Transverse colon (tissue), 4 donors: ENCODE results near the gene FANCI. TPM values are rescaled to one million over a fixed set of nuclear protein-coding genes. Genes with fewer than 3 reads are reported as not detected.
"Not testable (repeated sequence)": the region's sequence is repeated elsewhere in the genome, so short reads cannot be mapped to it uniquely, and the experiment has no call there.

Experiments used
- DNase-seq: peaks from one replicate; pipeline ENCODE4 v3.0.0-alpha.2; 2019
- H3K27ac ChIP-seq, 4 donors: fragments of 200-600 bp; sonication (generic); 2 replicates each; pipeline ENCODE4 v1.5.1; 2016 to 2018; ENCODE audit warnings: inconsistent platforms in 4 of 4
- H3K27me3 ChIP-seq: fragments of 200-600 bp; sonication (generic); 2 replicates; pipeline ENCODE4 v1.5.1; 2017; ENCODE audit warnings: inconsistent platforms
- H3K36me3 ChIP-seq, 4 donors: fragments of 200-600 bp; sonication (generic); 2 replicates each; pipeline ENCODE4 v1.5.1; 2017 to 2019; ENCODE audit warnings: inconsistent platforms in 4 of 4
- H3K4me1 ChIP-seq, 4 donors: fragments of 200-600 bp; sonication (generic); 2 replicates each; pipeline ENCODE4 v1.5.1; 2017 to 2020; ENCODE audit warnings: inconsistent platforms in 4 of 4
- H3K4me3 ChIP-seq, 4 donors: fragments of 200-600 bp; sonication (generic); 1 replicate in 1 of 4; 2 replicates in 3 of 4; pipeline versions ENCODE4 v1.5.1 to v1.6.1; 2017 to 2019; ENCODE audit warnings: inconsistent platforms in 4 of 4
- H3K9me3 ChIP-seq, 2 donors: fragments of 200-600 bp; sonication (generic); 2 replicates each; pipeline ENCODE4 v1.5.1; 2017 to 2019; ENCODE audit warnings: inconsistent platforms in 2 of 2
- EP300 ChIP-seq: sonication (generic); formaldehyde crosslinking; IDR thresholded peaks from one replicate; pipeline ENCODE4 v1.6.1; 2017; ENCODE audit warnings: antibody characterized with exemption, low read depth
- POLR2A ChIP-seq: fragments of 450-650 bp; IDR thresholded peaks from one replicate; pipeline ENCODE4 v1.6.1; 2016; ENCODE audit warnings: antibody characterized with exemption, mild to moderate bottlenecking, moderate library complexity
- POLR2AphosphoS5 ChIP-seq, 3 donors: sonication (generic); formaldehyde crosslinking; IDR thresholded peaks; one replicate each; pipeline ENCODE4 v1.6.1; 2016; ENCODE audit warnings: antibody characterized with exemption in 3 of 3
- WGBS, 2 donors: methylation state at CpG; one replicate each; pipeline ENCODE4 v1.1.5; 2018; ENCODE audit warnings: low coverage in 1 of 2; 5-methylcytosine and 5-hydroxymethylcytosine counted together
- in situ Hi-C, 4 donors: fragments of 200-750 bp; cut with MboI; loops; one replicate each; pipeline versions ENCODE4 v1.15.0 to v1.15.1; 2017; ENCODE audit warnings: low sequenced_read_pairs in 3 of 4, low pct_ligation_motif_present in 1 of 4, low pct_unique_long_range_greater_than_20kb in 1 of 4
- intact Hi-C: fragments of 100-400 bp; cut with DNase I; formaldehyde crosslinking; loops from one replicate; pipeline ENCODE4 v1.15.1; 2023; ENCODE audit warnings: low total_unique reads
- total RNA-seq, 4 donors: library from RNA; depleted of rRNA; stranded (reverse); fragments of >200 nt; gene quantifications; one replicate each; pipeline ENCODE4 v1.1.0, GENCODE V29; 2016
- TF ChIP-seq, protein P1 (sequence below), 5 experiments: fragments of 200-600 bp in 3 of 5; fragments of 450-650 bp in 2 of 5; sonication (generic) in 3 of 5; IDR thresholded peaks; 1 replicate in 2 of 5; 2 replicates in 3 of 5; pipeline ENCODE4 v1.5.1; 2016 to 2017; ENCODE audit warnings: antibody characterized with exemption in 5 of 5, inconsistent platforms in 3 of 5, mild to moderate bottlenecking in 2 of 5, moderate library complexity in 1 of 5

The FANCI gene
- total RNA-seq, 4 donors from 2014 or later = 3.7 to 10.3 (median 4.5) TPM

DNA sequence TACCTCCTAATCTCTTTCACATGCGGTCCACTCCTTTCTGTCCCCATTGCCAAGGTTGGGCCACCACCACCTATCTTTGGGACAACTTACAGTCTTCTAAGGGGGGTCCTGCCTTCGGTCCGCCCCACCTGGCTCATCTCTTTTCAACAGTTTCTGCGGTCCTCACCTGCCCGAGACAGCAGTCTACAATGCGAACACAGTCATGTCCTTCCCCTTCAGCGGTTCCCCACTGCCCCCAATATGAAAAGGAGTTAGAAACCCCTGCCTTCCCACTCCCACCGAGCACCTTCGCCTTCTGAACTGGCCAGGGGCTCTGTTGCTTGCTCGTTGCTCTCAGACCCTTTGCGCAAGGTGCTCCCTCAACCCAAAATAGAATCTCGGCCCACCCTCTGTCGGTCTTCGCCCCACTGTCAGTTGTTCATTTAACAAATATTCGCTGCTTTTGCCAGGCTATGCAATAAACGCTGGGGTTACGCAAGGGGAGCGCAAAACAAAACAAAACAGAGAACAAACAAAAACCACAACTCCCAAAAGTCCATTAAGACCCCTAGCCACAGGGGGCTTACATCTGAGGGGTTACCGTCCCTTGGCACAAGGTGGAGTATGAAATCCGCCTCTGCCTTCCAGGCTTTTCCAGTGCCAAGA lies 611 bp upstream of the FANCI start:
- Histone ChIP-seq H3K27ac (peak overlapping the region; percentile 50 to 64 (median 64)), H3K4me1 (peaks cover 8 to 16% (median 11%) of the 10 kb centered on the region in 4 donors), H3K27me3 (no peaks in the 10 kb centered on the region), H3K36me3 (no peaks in the 10 kb centered on the region), H3K9me3 (no peaks in the 10 kb centered on the region), H3K4me3 (peak overlapping the region; percentile 38 to 86 (median 72))
- in situ Hi-C loops = no loop called here
- DNase-seq = peak; percentile 19
- 47 to 53% methylated on average over 7 to 20 of the region's 20 CpGs for WGBS, 2 donors
- intact Hi-C loops = no loop called here
- TF ChIP-seq POLR2AphosphoS5 (IDR thresholded peaks at IDR 0.05) = no peak
- TF ChIP-seq POLR2A = no peak
- TF ChIP-seq, protein P1, sequence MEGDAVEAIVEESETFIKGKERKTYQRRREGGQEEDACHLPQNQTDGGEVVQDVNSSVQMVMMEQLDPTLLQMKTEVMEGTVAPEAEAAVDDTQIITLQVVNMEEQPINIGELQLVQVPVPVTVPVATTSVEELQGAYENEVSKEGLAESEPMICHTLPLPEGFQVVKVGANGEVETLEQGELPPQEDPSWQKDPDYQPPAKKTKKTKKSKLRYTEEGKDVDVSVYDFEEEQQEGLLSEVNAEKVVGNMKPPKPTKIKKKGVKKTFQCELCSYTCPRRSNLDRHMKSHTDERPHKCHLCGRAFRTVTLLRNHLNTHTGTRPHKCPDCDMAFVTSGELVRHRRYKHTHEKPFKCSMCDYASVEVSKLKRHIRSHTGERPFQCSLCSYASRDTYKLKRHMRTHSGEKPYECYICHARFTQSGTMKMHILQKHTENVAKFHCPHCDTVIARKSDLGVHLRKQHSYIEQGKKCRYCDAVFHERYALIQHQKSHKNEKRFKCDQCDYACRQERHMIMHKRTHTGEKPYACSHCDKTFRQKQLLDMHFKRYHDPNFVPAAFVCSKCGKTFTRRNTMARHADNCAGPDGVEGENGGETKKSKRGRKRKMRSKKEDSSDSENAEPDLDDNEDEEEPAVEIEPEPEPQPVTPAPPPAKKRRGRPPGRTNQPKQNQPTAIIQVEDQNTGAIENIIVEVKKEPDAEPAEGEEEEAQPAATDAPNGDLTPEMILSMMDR (IDR thresholded peaks at IDR 0.05) = no peak
- TF ChIP-seq EP300 = no peak

DNA sequence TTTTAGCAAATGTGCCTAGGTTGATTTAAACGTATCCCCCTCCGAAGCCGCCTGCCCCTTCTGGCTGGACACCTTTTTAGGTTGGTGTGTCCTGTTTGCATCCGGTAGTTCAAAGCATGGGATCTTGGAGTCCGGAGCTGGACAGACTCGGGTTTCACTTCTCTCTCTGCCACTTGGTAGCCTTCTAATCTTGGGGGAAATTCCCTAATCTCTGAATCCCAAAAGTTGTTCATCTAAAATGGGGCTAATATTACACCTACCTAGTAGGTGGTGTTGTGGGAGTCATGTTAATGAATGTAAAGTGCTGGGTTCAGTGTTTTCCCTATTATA lies 760 bp downstream of the FANCI start:
- in situ Hi-C loops = no loop called here
- H3K4me3 ChIP-seq = peak overlapping the region in 3 of 4 donors; percentile 63 to 86 (median 80)
- intact Hi-C loops = no loop called here
- H3K36me3 ChIP-seq = no peaks in the 10 kb centered on the region
- WGBS, 2 donors = 0 to 1% methylated on average over 2 to 6 of the region's 6 CpGs
- peaks cover 8 to 16% (median 11%) of the 10 kb centered on the region in 4 donors for H3K4me1 ChIP-seq
- H3K27me3 ChIP-seq = no peaks in the 10 kb centered on the region
- H3K9me3 ChIP-seq = no peaks in the 10 kb centered on the region
- H3K27ac ChIP-seq = peak overlapping the region in 3 of 4 donors; percentile 50 to 64 (median 63)
- no peak for DNase-seq
- TF ChIP-seq POLR2AphosphoS5 (IDR thresholded peaks at IDR 0.05) (no peak), EP300 (no peak), POLR2A (no peak)
- TF ChIP-seq, protein P1 (IDR thresholded peaks at IDR 0.05) = no peak

DNA sequence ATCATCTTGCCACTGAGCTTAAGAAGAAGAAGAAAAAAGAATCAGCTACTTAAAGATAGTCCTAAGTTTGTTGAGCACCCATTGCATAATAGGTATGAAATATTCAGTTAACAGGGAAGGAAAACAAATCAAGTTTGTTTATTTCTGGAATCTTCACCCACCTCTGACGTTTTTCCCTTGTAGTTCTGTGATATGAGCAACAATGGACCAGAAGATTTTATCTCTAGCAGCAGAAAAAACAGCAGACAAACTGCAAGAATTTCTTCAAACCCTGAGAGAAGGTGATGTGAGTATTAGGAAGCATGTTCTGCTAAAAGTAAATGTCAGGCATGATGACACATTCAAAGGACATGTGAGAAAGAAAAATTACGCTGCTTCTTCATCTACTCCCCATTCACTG lies 3.7 kb downstream of the FANCI start:
- Histone ChIP-seq H3K4me1 (peaks cover 8 to 16% (median 11%) of the 10 kb centered on the region in 4 donors), H3K36me3 (no peaks in the 10 kb centered on the region), H3K27ac (no peak overlapping the region), H3K27me3 (no peaks in the 10 kb centered on the region), H3K4me3 (no peak overlapping the region), H3K9me3 (no peaks in the 10 kb centered on the region)
- TF ChIP-seq POLR2AphosphoS5 (IDR thresholded peaks at IDR 0.05) (no peak), EP300 (no peak), POLR2A (no peak)
- TF ChIP-seq, protein P1 (IDR thresholded peaks at IDR 0.05) = no peak
- 58 to 84% methylated on average over 2 of the region's 2 CpGs for WGBS, 2 donors
- in situ Hi-C loops (no loop called here), intact Hi-C loops (no loop called here)
- DNase-seq = no peak

DNA sequence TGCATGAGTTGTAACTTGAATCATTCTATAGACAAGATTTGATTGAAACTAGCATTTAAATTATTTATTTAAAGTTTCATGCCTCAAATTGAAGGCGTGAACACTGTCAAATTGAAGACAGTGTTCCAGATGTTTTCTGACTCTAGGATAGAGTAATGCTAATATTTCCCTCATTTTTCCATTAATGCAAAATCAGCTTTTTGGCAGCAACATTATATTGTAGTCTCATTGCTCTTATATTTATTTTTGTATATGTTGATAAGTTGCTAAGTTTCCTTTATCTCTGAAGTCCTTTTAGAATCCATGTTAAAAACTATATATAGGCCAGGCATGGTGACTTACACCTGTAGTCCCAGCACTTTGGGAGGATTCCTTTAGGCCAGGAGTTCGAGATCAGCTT lies 4.8 kb downstream of the FANCI start:
- in situ Hi-C loops = no loop called here
- Histone ChIP-seq H3K9me3 (no peaks in the 10 kb centered on the region), H3K27ac (no peak overlapping the region), H3K4me3 (no peak overlapping the region), H3K27me3 (no peaks in the 10 kb centered on the region), H3K36me3 (no peaks in the 10 kb centered on the region), H3K4me1 (peaks cover 8 to 10% (median 9%) of the 10 kb centered on the region in 4 donors)
- no peak for TF ChIP-seq POLR2A
- TF ChIP-seq, protein P1 (IDR thresholded peaks at IDR 0.05) = no peak
- TF ChIP-seq POLR2AphosphoS5 (IDR thresholded peaks at IDR 0.05) = no peak
- no peak for TF ChIP-seq EP300
- DNase-seq = no peak
- WGBS, 2 donors = 96 to 100% methylated on average over 1 to 2 of the region's 2 CpGs
- intact Hi-C loops = no loop called here

DNA sequence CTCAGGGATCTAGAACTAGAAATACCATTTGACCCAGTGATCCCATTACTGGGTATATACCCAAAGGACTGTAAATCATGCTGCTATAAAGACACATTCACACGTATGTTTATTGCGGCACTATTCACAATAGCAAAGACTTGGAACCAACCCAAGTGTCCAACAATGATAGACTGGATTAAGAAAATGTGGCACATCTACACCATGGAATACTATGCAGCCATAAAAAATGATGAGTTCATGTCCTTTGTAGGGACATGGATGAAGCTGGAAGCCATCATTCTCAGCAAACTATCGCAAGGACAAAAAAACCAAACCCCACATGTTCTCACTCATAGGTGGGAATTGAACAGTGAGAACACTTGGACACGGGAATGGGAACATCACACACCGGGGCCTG lies 6.4 kb downstream of the FANCI start:
- H3K36me3 ChIP-seq, in situ Hi-C loops, H3K4me1 ChIP-seq, H3K4me3 ChIP-seq, H3K9me3 ChIP-seq, intact Hi-C loops, H3K27me3 ChIP-seq, H3K27ac ChIP-seq, DNase-seq: not testable (repeated sequence)
- 89% methylated on average over 5 of the region's 5 CpGs; no CpG with 5 or more reads in 1 of the 2 donors for WGBS, 2 donors

DNA sequence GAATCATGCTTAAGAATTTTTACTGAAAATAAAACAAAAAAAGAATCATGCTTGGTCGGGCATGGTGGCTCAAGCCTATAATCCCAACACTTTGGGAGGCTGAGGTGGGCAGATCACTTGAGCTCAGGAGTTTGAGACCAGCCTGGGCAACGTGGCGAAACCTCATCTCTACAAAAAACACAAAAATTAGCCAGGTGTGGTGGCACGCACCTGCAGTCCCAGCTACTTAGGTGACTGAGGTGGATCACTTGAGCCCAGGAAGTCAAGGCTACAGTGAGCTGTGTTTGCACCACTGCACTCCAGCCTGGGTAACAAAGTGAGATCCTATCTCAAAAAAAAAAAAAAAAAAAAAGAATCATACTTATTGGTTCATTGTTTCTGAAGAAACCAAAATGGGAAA lies 33.5 kb downstream of the FANCI start:
- H3K27me3 ChIP-seq, H3K9me3 ChIP-seq, intact Hi-C loops, H3K4me1 ChIP-seq, H3K36me3 ChIP-seq, H3K27ac ChIP-seq, DNase-seq, H3K4me3 ChIP-seq, in situ Hi-C loops: not testable (repeated sequence)
- 88 to 95% methylated on average over 1 to 4 of the region's 4 CpGs for WGBS, 2 donors
